Neural cell (in vitro differentiated cells): ENCODE measurements around the gene MYLIP. TPM values are rescaled to one million over a fixed set of nuclear protein-coding genes. Genes with fewer than 3 reads are reported as not detected.

ENCODE experiments used
- H2AFZ ChIP-seq: fragments of 200-600, 300-800 bp; sonication (generic), shearing (Covaris generic); 2 replicates; pipeline ENCODE4 v1.6.0; 2014; ENCODE audit warnings: low read depth, mild to moderate bottlenecking, antibody characterized with exemption, low read length, moderate library complexity
- H3F3A ChIP-seq: fragments of 200-600 bp; shearing (Covaris generic); 2 replicates; pipeline ENCODE4 v1.6.1; 2016; ENCODE audit warnings: mild to moderate bottlenecking, moderate library complexity, mixed read lengths, antibody characterized with exemption, low read length; ENCODE audit not compliant: insufficient read depth, poor library complexity, severe bottlenecking
- H3K27ac ChIP-seq: fragments of 200-600, 300-800 bp; sonication (generic), shearing (Covaris generic); 2 replicates; pipeline ENCODE4 v1.5.1; 2014; ENCODE audit warnings: mild to moderate bottlenecking, low read length, moderate library complexity
- H3K27me3 ChIP-seq: fragments of 300-800, 200-600 bp; sonication (generic), shearing (Covaris generic); 2 replicates; pipeline ENCODE4 v1.6.0; 2014; ENCODE audit warnings: mild to moderate bottlenecking, low read depth, low read length, moderate library complexity; ENCODE audit not compliant: insufficient read depth
- H3K36me3 ChIP-seq: fragments of 300-800, 200-600 bp; sonication (generic), shearing (Covaris generic); 2 replicates; pipeline ENCODE4 v1.5.1; 2014; ENCODE audit warnings: mild to moderate bottlenecking, antibody characterized with exemption, low read length, moderate library complexity; ENCODE audit not compliant: insufficient read depth
- H3K4me2 ChIP-seq: fragments of 300-800, 200-600 bp; sonication (generic), shearing (Covaris generic); 2 replicates; pipeline ENCODE4 v1.6.0; 2014; ENCODE audit warnings: mild to moderate bottlenecking, low read length
- H3K4me3 ChIP-seq: fragments of 300-800, 200-600 bp; sonication (generic), shearing (Covaris generic); 2 replicates; pipeline ENCODE4 v1.5.1; 2014; ENCODE audit warnings: mild to moderate bottlenecking, low read length, moderate library complexity
- H3K79me2 ChIP-seq: fragments of 200-600 bp; shearing (Covaris generic); replicated peaks from 2 replicates; pipeline ENCODE4 v1.6.0; 2014; ENCODE audit warnings: mild to moderate bottlenecking, low read length, moderate library complexity; ENCODE audit not compliant: insufficient read depth
- H3K9ac ChIP-seq: fragments of 300-800, 200-600 bp; sonication (generic), shearing (Covaris generic); 2 replicates; pipeline ENCODE4 v1.6.1; 2016; ENCODE audit warnings: mild to moderate bottlenecking, low read length, mixed read lengths
- H3K9me2 ChIP-seq: fragments of 200-600 bp; shearing (Covaris generic); 2 replicates; pipeline ENCODE4 v1.6.1; 2016; ENCODE audit warnings: mild to moderate bottlenecking, low read length, mixed read lengths; ENCODE audit not compliant: insufficient read depth
- H3K9me3 ChIP-seq: fragments of 200-600, 300-800 bp; sonication (generic), shearing (Covaris generic); 2 replicates; pipeline ENCODE4 v1.6.1; 2016; ENCODE audit warnings: mild to moderate bottlenecking, mixed run types, low read length, moderate library complexity, mixed read lengths
- H4K20me1 ChIP-seq: fragments of 200-600 bp; shearing (Covaris generic); 2 replicates; pipeline ENCODE4 v1.6.1; 2016; ENCODE audit warnings: mild to moderate bottlenecking, mixed run types; ENCODE audit not compliant: insufficient read depth
- CTCF ChIP-seq: fragments of 450-650 bp; IDR thresholded peaks from 2 replicates; pipeline ENCODE4 v1.5.1; 2014; ENCODE audit warnings: antibody characterized with exemption, mild to moderate bottlenecking, moderate library complexity; ENCODE audit not compliant: poor library complexity, severe bottlenecking
- EP300 ChIP-seq: fragments of 450-650 bp; conservative IDR thresholded peaks from 2 replicates; pipeline ENCODE4 v1.6.1; 2014; ENCODE audit warnings: antibody characterized with exemption, mild to moderate bottlenecking, moderate library complexity; ENCODE audit not compliant: poor library complexity, severe bottlenecking
- EZH2 ChIP-seq: fragments of 200-600, 300-800 bp; shearing (Covaris generic), sonication (generic); IDR thresholded peaks from 2 replicates; pipeline ENCODE4 v1.6.1; 2014; ENCODE audit warnings: antibody characterized with exemption, low read length, borderline replicate concordance, mild to moderate bottlenecking; ENCODE audit not compliant: insufficient read depth, poor library complexity, severe bottlenecking
- MXI1 ChIP-seq: fragments of 450-650 bp; conservative IDR thresholded peaks from 2 replicates; pipeline ENCODE4 v1.6.1; 2014; ENCODE audit warnings: antibody characterized with exemption, mild to moderate bottlenecking; ENCODE audit not compliant: poor library complexity, severe bottlenecking
- POLR2AphosphoS5 ChIP-seq: IDR thresholded peaks from 2 replicates; pipeline ENCODE4 v1.6.1; 2012
- RAD21 ChIP-seq: fragments of 450-650 bp; conservative IDR thresholded peaks from 2 replicates; pipeline ENCODE4 v1.6.1; 2014; ENCODE audit warnings: antibody characterized with exemption, mild to moderate bottlenecking, moderate library complexity
- REST ChIP-seq: IDR thresholded peaks from 2 replicates; pipeline ENCODE4 v1.6.1; 2012; ENCODE audit warnings: borderline replicate concordance
- SMC3 ChIP-seq: fragments of 450-650 bp; conservative IDR thresholded peaks from 2 replicates; pipeline ENCODE4 v1.6.1; 2014; ENCODE audit warnings: antibody characterized with exemption, mild to moderate bottlenecking, moderate library complexity; ENCODE audit not compliant: poor library complexity
- TAF1 ChIP-seq: IDR thresholded peaks from 2 replicates; pipeline ENCODE4 v1.6.1; 2012; ENCODE audit warnings: low read depth
- polyA plus RNA-seq: library from polyadenylated mRNA; depleted of rRNA; stranded (reverse); fragments of >200 nt; gene quantifications from 2 replicates; pipeline ENCODE4 v1.2.3, GENCODE V29; 2014

MYLIP gene
- polyA plus RNA-seq, 1 donor from 2014 or later: 8.1 TPM

- Histone ChIP-seq H3K27me3 (no peaks in the 10 kb centered on the region), H3K4me2 (no peak overlapping the region), H3K27ac (no peak overlapping the region), H2AFZ (no peak overlapping the region), H3K9ac (no peak overlapping the region), H4K20me1 (no peaks in the 10 kb centered on the region), H3K9me2 (no peaks in the 10 kb centered on the region), H3K4me3 (no peak overlapping the region), H3F3A (no peaks in the 10 kb centered on the region), H3K79me2 (no peaks in the 10 kb centered on the region), H3K9me3 (no peaks in the 10 kb centered on the region), H3K36me3 (no peaks in the 10 kb centered on the region)
- no peak for TF ChIP-seq EP300
- TF ChIP-seq TAF1: no peak
- no peak for TF ChIP-seq SMC3
- no peak for TF ChIP-seq RAD21
These were observed 34.2 kb downstream of the MYLIP start for GRCh38 chr6:16163066-16163465.

GRCh38 chr6:16163535-16164300 is 34.8 kb downstream of the MYLIP start:
- TF ChIP-seq EZH2 (no peak), RAD21 (no peak), POLR2AphosphoS5 (no peak), SMC3 (no peak), EP300 (no peak), TAF1 (no peak), CTCF (no peak), MXI1 (no peak), REST (no peak)
- H3K9me2 ChIP-seq: no peaks in the 10 kb centered on the region
- no peaks in the 10 kb centered on the region for H3K27me3 ChIP-seq
- H3F3A ChIP-seq: no peaks in the 10 kb centered on the region
- no peak overlapping the region for H2AFZ ChIP-seq
- no peaks in the 10 kb centered on the region for H3K36me3 ChIP-seq
- no peaks in the 10 kb centered on the region for H4K20me1 ChIP-seq
- H3K79me2 ChIP-seq: no peaks in the 10 kb centered on the region
- no peak overlapping the region for H3K9ac ChIP-seq
- H3K4me3 ChIP-seq: no peak overlapping the region
- no peak overlapping the region for H3K27ac ChIP-seq
- H3K9me3 ChIP-seq: no peaks in the 10 kb centered on the region
- H3K4me2 ChIP-seq: no peak overlapping the region
